ENCODE measurements around the gene KMT2E.
"Not testable (repeated sequence)": the region's sequence is repeated elsewhere in the genome, so short reads cannot be mapped to it uniquely, and the experiment has no call there.

The KMT2E gene

GRCh38 chr7:105013816-105014692 lies at the start of gene KMT2E:
TSS of gene KMT2E (plus strand) at chr7:105014205. CDS start at chr7:105040953, 26,748 bp downstream.
- DNase-seq: peak; percentile 93

- DNase-seq: no peak
Measured at GRCh38 chr7:104964626-104965236, 49.3 kb upstream of the KMT2E start.

- DNase-seq: no peak
Measured at GRCh38 chr7:104966022-104966421, 48.0 kb upstream of the KMT2E start.

GRCh38 chr7:104967088-104967487 lies 46.9 kb upstream of the KMT2E start:
- no peak for DNase-seq

- no peak for DNase-seq
Measured at GRCh38 chr7:104967595-104967994, 46.4 kb upstream of the KMT2E start.

- no peak for DNase-seq
Measured at GRCh38 chr7:104968648-104969047, 45.4 kb upstream of the KMT2E start.

- no peak for DNase-seq
Measured at GRCh38 chr7:104969183-104969582, 44.8 kb upstream of the KMT2E start.

- DNase-seq: no peak
Measured at GRCh38 chr7:104971290-104972071, 42.5 kb upstream of the KMT2E start.

GRCh38 chr7:104972500-104972899 lies 41.5 kb upstream of the KMT2E start:
- no peak for DNase-seq

- DNase-seq: no peak
Measured at GRCh38 chr7:104973227-104973626, 40.8 kb upstream of the KMT2E start.

- DNase-seq: peak; percentile 4
Measured at GRCh38 chr7:104973909-104974415, 40.0 kb upstream of the KMT2E start.

GRCh38 chr7:104975553-104975952 lies 38.5 kb upstream of the KMT2E start:
- DNase-seq: not testable (repeated sequence)

- DNase-seq: no peak
Measured at GRCh38 chr7:104976966-104977636, 36.9 kb upstream of the KMT2E start.

GRCh38 chr7:104978460-104978859 lies 35.5 kb upstream of the KMT2E start:
- no peak for DNase-seq

- DNase-seq: no peak
Measured at GRCh38 chr7:104979167-104979841, 34.7 kb upstream of the KMT2E start.

GRCh38 chr7:104980440-104980839 lies 33.6 kb upstream of the KMT2E start:
- no peak for DNase-seq

GRCh38 chr7:104980841-104981671 lies 32.9 kb upstream of the KMT2E start:
- DNase-seq: no peak

GRCh38 chr7:104981672-104982037 lies 32.4 kb upstream of the KMT2E start:
- DNase-seq: no peak

- peak; percentile 10 for DNase-seq
Measured at GRCh38 chr7:104982308-104983075, 31.5 kb upstream of the KMT2E start.

- no peak for DNase-seq
Measured at GRCh38 chr7:104983076-104983577, 30.9 kb upstream of the KMT2E start.

Measured in CD4-positive, alpha-beta T cell treated with Interferon gamma for 1 hour (primary cell).